ENCODE measurements around the gene ZMPSTE24. TPM values are rescaled to one million over a fixed set of nuclear protein-coding genes. Genes with fewer than 3 reads are reported as not detected.
A peak's percentile ranks its signal among the peaks of the same experiment; 100 is the strongest.

The ZMPSTE24 gene
- total RNA-seq, 1 donor from 2014 or later = 48.2 TPM

DNA sequence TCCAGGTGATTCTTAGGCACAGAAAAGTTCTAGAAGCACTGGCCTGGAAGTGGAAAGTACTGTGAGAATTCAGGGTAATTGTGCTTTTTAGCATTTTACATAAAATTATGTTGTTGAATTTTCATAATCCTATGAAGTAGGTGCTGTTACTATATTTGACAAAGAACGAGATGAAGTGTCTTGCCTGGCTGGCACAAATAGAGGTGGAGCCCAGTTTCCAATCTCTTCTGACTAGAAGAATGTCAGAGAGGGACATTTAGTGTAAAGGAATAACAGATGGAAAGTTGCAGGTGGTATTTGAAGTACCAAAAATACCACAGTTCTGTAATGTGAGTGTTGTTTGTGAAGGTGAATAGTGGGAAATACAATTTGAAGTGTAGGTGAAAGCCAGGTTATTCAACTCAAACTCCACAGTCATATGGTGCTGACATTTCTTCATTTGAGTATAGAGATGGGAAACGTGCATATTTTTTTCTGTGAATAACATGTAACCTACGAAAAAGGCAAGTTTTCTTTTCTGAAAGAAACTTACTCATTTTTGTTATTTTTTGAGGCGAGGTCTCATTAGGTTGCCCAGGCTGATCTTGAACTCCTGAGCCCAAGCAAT is 13.8 kb upstream of the ZMPSTE24 start:
- DNase-seq (ENCODE audit: low spot score) = no peak

GRCh38 chr1:40245686-40246085 is 12.3 kb upstream of the ZMPSTE24 start:
- no peaks in the 10 kb centered on the region for H3K27me3 Mint-ChIP-seq (ENCODE audit: low read depth)
- peaks cover under 1% of the 10 kb centered on the region for H3K36me3 Mint-ChIP-seq (ENCODE audit: low read depth)
- H3K9me3 Mint-ChIP-seq = no peaks in the 10 kb centered on the region
- no peak overlapping the region for H3K27ac Mint-ChIP-seq
- intact Hi-C loops (cut with micrococcal nuclease) = loop anchor here (1.0 to 10.0 kb wide), 2 partner anchors 22 to 449 kb away; partner anchors contain the start of gene NFYC
- H3K4me1 Mint-ChIP-seq (ENCODE audit: low read depth) = peaks cover 29% of the 10 kb centered on the region
- no peak for DNase-seq (ENCODE audit: low spot score)
- no peak overlapping the region for H3K4me3 Mint-ChIP-seq (ENCODE audit: low read depth)

More for the DNA sequence above, 13.8 kb upstream of the ZMPSTE24 start:
- Mint-ChIP-seq H3K27me3 (ENCODE audit: low read depth) (no peaks in the 10 kb centered on the region), H3K9me3 (no peaks in the 10 kb centered on the region), H3K4me1 (ENCODE audit: low read depth) (peaks cover 43% of the 10 kb centered on the region), H3K36me3 (ENCODE audit: low read depth) (peaks cover 15% of the 10 kb centered on the region), H3K4me3 (ENCODE audit: low read depth) (no peak overlapping the region), H3K27ac (no peak overlapping the region)
- intact Hi-C loops (cut with micrococcal nuclease) = loop anchor here (5.0 to 10.0 kb wide), 2 partner anchors 73 to 451 kb away; partner anchors contain the start of genes COL9A2 and NFYC

DNA sequence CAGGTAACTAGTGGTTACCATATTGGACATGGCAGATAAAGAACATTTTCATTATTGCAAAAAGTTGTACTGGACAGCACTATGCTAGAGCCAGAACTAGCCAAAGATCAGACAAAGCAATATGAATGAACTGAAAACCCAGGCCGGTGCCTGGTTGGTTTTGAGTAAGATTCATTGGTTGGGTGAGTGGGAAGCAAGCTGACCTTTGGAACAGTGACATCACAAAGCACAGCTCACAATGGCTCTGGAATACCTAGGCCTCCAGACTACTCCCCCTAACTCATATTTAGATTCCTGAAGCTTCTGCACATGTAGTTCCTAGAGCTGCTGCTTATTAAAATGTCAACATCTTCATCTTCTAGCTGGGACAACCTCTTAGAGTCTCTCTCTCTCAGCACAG is 10.4 kb upstream of the ZMPSTE24 start, which contains the start of gene TMCO2:
TMCO2 (plus strand) TSS at position 283 of the 400 bp plus-strand sequence; CDS start at position 340, 57 bp downstream.
- no peak within 1 kb of the TSS for H3K27ac Mint-ChIP-seq
- H3K36me3 Mint-ChIP-seq (ENCODE audit: low read depth) = no peaks in the 10 kb centered on the region
- H3K9me3 Mint-ChIP-seq = no peaks in the 10 kb centered on the region
- peaks cover 22% of the 10 kb centered on the region for H3K4me1 Mint-ChIP-seq (ENCODE audit: low read depth)
- no peak for DNase-seq (ENCODE audit: low spot score)
- intact Hi-C loops (cut with micrococcal nuclease) = loop anchor here (10.0 kb wide), 1 partner anchor 447 kb away; the partner anchor contains the start of gene NFYC
- no peak within 1 kb of the TSS for H3K4me3 Mint-ChIP-seq (ENCODE audit: low read depth)
- no peaks in the 10 kb centered on the region for H3K27me3 Mint-ChIP-seq (ENCODE audit: low read depth)

DNA sequence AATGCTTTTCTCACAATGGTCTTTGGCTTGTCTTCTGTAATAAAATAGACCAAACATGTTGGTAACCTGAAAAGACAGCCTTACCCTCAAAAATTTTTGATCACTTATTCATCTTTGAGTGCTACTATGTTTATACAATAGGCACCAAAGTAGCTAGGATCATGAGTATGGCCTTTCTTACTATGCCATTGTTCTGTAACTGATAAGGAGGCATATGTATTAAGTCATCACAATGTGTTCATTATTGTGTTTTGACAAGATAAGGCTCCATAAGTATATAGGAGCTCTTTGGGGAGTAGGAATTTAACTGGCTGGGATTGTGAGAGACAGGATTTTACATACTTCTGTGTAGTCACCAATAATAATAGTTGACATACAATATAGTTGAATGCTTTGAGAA is 9.6 kb upstream of the ZMPSTE24 start:
- no peak for DNase-seq (ENCODE audit: low spot score)

GRCh38 chr1:40251456-40251855 is 6.6 kb upstream of the ZMPSTE24 start:
- H3K9me3 Mint-ChIP-seq = no peaks in the 10 kb centered on the region
- intact Hi-C loops (cut with micrococcal nuclease) = no loop called here
- peaks cover 5% of the 10 kb centered on the region for H3K36me3 Mint-ChIP-seq (ENCODE audit: low read depth)

More for the DNA sequence above, 9.6 kb upstream of the ZMPSTE24 start:
- Mint-ChIP-seq H3K4me3 (ENCODE audit: low read depth) (no peak overlapping the region), H3K4me1 (ENCODE audit: low read depth) (peaks cover 22% of the 10 kb centered on the region), H3K27me3 (ENCODE audit: low read depth) (no peaks in the 10 kb centered on the region), H3K27ac (no peak overlapping the region), H3K9me3 (no peaks in the 10 kb centered on the region), H3K36me3 (ENCODE audit: low read depth) (no peaks in the 10 kb centered on the region)
- intact Hi-C loops (cut with micrococcal nuclease) = loop anchor here (10.0 kb wide), 1 partner anchor 446 kb away; the partner anchor contains the start of gene NFYC

GRCh38 chr1:40252601-40253000 is 5.4 kb upstream of the ZMPSTE24 start:
- peaks cover 29% of the 10 kb centered on the region for H3K4me1 Mint-ChIP-seq (ENCODE audit: low read depth)
- DNase-seq (ENCODE audit: low spot score) = no peak
- H3K27me3 Mint-ChIP-seq (ENCODE audit: low read depth) = no peaks in the 10 kb centered on the region
- no peak overlapping the region for H3K4me3 Mint-ChIP-seq (ENCODE audit: low read depth)
- intact Hi-C loops (cut with micrococcal nuclease) = no loop called here
- H3K36me3 Mint-ChIP-seq (ENCODE audit: low read depth) = peaks cover 7% of the 10 kb centered on the region
- H3K27ac Mint-ChIP-seq = no peak overlapping the region
- no peaks in the 10 kb centered on the region for H3K9me3 Mint-ChIP-seq

More at GRCh38 chr1:40251456-40251855, 6.6 kb upstream of the ZMPSTE24 start:
- peaks cover 28% of the 10 kb centered on the region for H3K4me1 Mint-ChIP-seq (ENCODE audit: low read depth)
- H3K4me3 Mint-ChIP-seq (ENCODE audit: low read depth) = no peak overlapping the region
- H3K27me3 Mint-ChIP-seq (ENCODE audit: low read depth) = no peaks in the 10 kb centered on the region
- DNase-seq (ENCODE audit: low spot score) = no peak
- no peak overlapping the region for H3K27ac Mint-ChIP-seq

DNA sequence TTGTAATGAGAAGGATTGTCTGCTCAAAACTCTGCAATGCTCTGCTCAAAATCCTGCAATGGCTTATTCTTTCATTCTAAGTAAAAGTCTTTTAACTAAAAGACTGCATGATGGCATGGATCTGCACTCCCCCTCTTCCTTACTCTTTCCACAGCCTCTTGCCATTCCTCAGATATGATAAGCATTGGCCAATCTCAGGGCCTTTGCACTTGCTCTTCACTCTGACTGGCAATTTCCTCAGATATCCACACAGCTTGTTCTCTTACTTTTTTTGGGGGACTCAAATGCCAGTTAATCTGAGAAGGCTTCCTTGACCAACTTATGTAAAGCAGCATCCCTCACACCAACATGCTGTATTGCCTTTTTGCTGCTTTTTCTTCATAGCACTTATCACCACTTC is 2.8 kb upstream of the ZMPSTE24 start:
- peak overlapping the region; percentile 42 for H3K27ac Mint-ChIP-seq
- no peak overlapping the region for H3K4me3 Mint-ChIP-seq (ENCODE audit: low read depth)
- H3K9me3 Mint-ChIP-seq = no peaks in the 10 kb centered on the region
- intact Hi-C loops (cut with micrococcal nuclease) = loop anchor here (5.0 kb wide), 1 partner anchor 62 kb away; the partner anchor contains the start of gene COL9A2
- H3K27me3 Mint-ChIP-seq (ENCODE audit: low read depth) = no peaks in the 10 kb centered on the region
- peaks cover 31% of the 10 kb centered on the region for H3K4me1 Mint-ChIP-seq (ENCODE audit: low read depth)
- no peak for DNase-seq (ENCODE audit: low spot score)
- peaks cover 20% of the 10 kb centered on the region for H3K36me3 Mint-ChIP-seq (ENCODE audit: low read depth)

DNA sequence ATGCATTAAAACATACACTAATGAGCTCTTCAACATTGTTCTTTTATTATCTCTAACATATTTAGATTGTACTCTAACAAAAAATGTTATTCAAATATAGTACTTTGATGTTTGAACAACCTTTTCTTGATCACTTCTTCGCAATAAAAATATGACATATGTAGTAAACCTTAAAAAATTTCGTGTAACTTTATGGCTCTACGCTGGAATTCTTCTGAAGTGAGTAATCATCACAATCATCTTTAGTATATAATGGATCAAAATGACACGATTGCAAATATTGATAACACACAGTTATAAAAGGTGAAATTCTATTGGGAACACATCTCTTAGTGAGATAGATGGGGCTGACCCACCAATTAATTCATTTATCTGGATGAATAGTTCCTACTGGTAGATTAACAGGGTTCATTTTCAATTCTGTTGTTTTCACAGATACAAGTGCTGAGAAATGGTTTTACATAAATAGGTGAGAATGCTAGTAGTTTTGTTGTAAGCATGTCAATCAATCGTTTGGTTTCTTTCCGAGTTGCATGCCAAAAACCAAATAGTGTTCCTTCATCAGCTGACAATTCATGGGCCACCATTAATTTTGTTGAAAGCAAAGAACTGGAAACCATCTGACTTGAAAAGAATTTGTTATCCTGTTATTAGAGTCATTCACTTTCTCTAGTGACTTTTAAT is 1.5 kb upstream of the ZMPSTE24 start:
- peak overlapping the region; percentile 98 for H3K27ac Mint-ChIP-seq
- H3K4me1 Mint-ChIP-seq (ENCODE audit: low read depth) = peaks cover 35% of the 10 kb centered on the region
- H3K9me3 Mint-ChIP-seq = no peaks in the 10 kb centered on the region
- no peak for DNase-seq (ENCODE audit: low spot score)
- H3K4me3 Mint-ChIP-seq (ENCODE audit: low read depth) = peak overlapping the region; percentile 94
- no peaks in the 10 kb centered on the region for H3K27me3 Mint-ChIP-seq (ENCODE audit: low read depth)
- intact Hi-C loops (cut with micrococcal nuclease) = loop anchor here (5.0 kb wide), 1 partner anchor 61 kb away; the partner anchor contains the start of gene COL9A2
- peaks cover 33% of the 10 kb centered on the region for H3K36me3 Mint-ChIP-seq (ENCODE audit: low read depth)

DNA sequence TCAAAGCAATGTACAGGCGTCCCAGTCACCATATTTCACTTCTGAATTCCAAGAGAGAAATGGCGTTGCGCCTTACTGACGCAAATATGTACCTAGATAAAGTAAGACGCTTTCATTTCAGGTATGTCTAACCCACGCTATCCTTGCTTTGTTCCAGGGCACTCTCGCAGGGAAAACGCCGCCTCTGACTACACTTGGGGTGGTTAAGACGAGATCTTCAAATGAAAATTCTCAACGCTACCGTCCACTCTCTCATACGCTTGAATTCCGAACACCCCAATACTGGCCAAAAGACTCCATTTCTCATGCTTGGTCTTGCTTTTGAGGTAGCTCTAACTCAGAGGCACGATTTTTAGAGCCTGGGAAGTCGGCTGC is 736 bp upstream of the ZMPSTE24 start:
- Mint-ChIP-seq H3K27ac (peak overlapping the region; percentile 98), H3K36me3 (ENCODE audit: low read depth) (peaks cover 40% of the 10 kb centered on the region)
- intact Hi-C loops (cut with micrococcal nuclease) = loop anchor here (5.0 kb wide), 1 partner anchor 60 kb away; the partner anchor contains the start of gene COL9A2

GRCh38 chr1:40258445-40258769 is 371 bp downstream of the ZMPSTE24 start:
- H3K27me3 Mint-ChIP-seq (ENCODE audit: low read depth) = no peaks in the 10 kb centered on the region
- no peaks in the 10 kb centered on the region for H3K9me3 Mint-ChIP-seq
- peak overlapping the region; percentile 98 for H3K27ac Mint-ChIP-seq
- peaks cover 43% of the 10 kb centered on the region for H3K4me1 Mint-ChIP-seq (ENCODE audit: low read depth)
- H3K36me3 Mint-ChIP-seq (ENCODE audit: low read depth) = peaks cover 51% of the 10 kb centered on the region
- H3K4me3 Mint-ChIP-seq (ENCODE audit: low read depth) = peak overlapping the region; percentile 94
- intact Hi-C loops (cut with micrococcal nuclease) = loop anchor here (1.0 to 5.0 kb wide), 3 partner anchors 59 to 218 kb away; partner anchors contain the start of genes CAP1, COL9A2 and RLF
- no peak for DNase-seq (ENCODE audit: low spot score)

More for the DNA sequence above, 736 bp upstream of the ZMPSTE24 start:
- peaks cover 34% of the 10 kb centered on the region for H3K4me1 Mint-ChIP-seq (ENCODE audit: low read depth)
- no peak for DNase-seq (ENCODE audit: low spot score)
- peak overlapping the region; percentile 94 for H3K4me3 Mint-ChIP-seq (ENCODE audit: low read depth)
- no peaks in the 10 kb centered on the region for H3K27me3 Mint-ChIP-seq (ENCODE audit: low read depth)
- H3K9me3 Mint-ChIP-seq = no peaks in the 10 kb centered on the region

- no peaks in the 10 kb centered on the region for H3K27me3 Mint-ChIP-seq (ENCODE audit: low read depth)
- peak overlapping the region; percentile 90 for H3K27ac Mint-ChIP-seq
- no peaks in the 10 kb centered on the region for H3K9me3 Mint-ChIP-seq
- peaks cover 42% of the 10 kb centered on the region for H3K4me1 Mint-ChIP-seq (ENCODE audit: low read depth)
- H3K4me3 Mint-ChIP-seq (ENCODE audit: low read depth) = peak overlapping the region; percentile 42
- intact Hi-C loops (cut with micrococcal nuclease) = loop anchor here (1.0 to 5.0 kb wide), 6 partner anchors 23 to 120 kb away; no protein-coding TSS in a partner anchor
- DNase-seq (ENCODE audit: low spot score) = no peak
- peaks cover 71% of the 10 kb centered on the region for H3K36me3 Mint-ChIP-seq (ENCODE audit: low read depth)
These were observed 6.3 kb downstream of the ZMPSTE24 start for GRCh38 chr1:40264354-40264781.

- no peak overlapping the region for H3K27ac Mint-ChIP-seq
- peaks cover 70% of the 10 kb centered on the region for H3K36me3 Mint-ChIP-seq (ENCODE audit: low read depth)
These were observed 7.3 kb downstream of the ZMPSTE24 start for GRCh38 chr1:40265298-40265697.

More at GRCh38 chr1:40265298-40265697, 7.3 kb downstream of the ZMPSTE24 start:
- no peak for DNase-seq (ENCODE audit: low spot score)
- no peaks in the 10 kb centered on the region for H3K9me3 Mint-ChIP-seq
- intact Hi-C loops (cut with micrococcal nuclease) = loop anchor here (2.0 kb wide), 4 partner anchors 32 to 120 kb away; no protein-coding TSS in a partner anchor
- no peak overlapping the region for H3K4me3 Mint-ChIP-seq (ENCODE audit: low read depth)
- no peaks in the 10 kb centered on the region for H3K27me3 Mint-ChIP-seq (ENCODE audit: low read depth)
- H3K4me1 Mint-ChIP-seq (ENCODE audit: low read depth) = peaks cover 41% of the 10 kb centered on the region

All from activated T-helper 2 cell treated with anti-CD3 and anti-CD28 coated beads, Interferon-gamma antibody, Interleukin-2, Interleukin-4, amounts not matched to agents 10 μg/mL and 5 μg/mL and 100 μg/mL, durations not matched to agents 14 hours and 24 hours and 36 hours (primary cell).